GM18907 (cell line): ENCODE measurements around the gene ATP2B2.

ENCODE experiments used
- ATAC-seq: cut with Tn5 transposase; IDR thresholded peaks from one replicate; pipeline ENCODE4 v1.9.1; 2021; ENCODE audit warnings: mild to moderate bottlenecking, moderate library complexity; ENCODE audit not compliant: unreplicated experiment

The ATP2B2 gene

DNA sequence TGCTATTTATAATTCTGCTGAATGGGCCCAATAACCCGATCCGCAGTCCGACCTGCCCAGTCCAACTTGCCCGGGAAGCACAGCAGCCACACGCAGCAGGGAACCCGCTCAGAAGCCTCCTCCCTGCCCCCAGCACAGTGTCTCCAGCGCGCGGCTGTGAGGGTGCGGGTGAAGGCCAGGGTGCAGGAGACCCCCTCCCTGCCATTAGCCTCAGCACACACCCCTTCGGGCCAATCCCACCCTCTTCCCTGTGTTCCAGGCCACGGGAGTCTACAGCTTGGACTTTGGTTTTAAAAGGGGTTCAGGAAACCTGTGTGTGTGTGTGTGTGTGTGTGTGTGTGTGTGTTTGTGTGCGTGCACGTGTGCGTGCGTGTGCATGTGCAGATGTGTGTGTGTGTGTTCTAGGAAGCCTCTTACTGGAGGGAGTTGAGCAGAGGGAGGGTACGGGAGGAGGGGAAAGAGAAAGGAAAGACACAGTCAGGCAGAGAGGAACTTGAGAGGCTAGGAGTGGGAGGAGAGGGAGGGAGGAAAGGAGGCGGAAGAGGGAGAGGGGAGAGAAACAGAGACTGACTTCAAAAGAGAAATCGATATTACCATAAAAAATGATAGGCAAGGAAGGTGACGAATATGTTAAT is 34.2 kb downstream of the ATP2B2 start:
- no peak for ATAC-seq

- no peak for ATAC-seq
Measured at GRCh38 chr3:10470120-10471053, 35.0 kb downstream of the ATP2B2 start.

DNA sequence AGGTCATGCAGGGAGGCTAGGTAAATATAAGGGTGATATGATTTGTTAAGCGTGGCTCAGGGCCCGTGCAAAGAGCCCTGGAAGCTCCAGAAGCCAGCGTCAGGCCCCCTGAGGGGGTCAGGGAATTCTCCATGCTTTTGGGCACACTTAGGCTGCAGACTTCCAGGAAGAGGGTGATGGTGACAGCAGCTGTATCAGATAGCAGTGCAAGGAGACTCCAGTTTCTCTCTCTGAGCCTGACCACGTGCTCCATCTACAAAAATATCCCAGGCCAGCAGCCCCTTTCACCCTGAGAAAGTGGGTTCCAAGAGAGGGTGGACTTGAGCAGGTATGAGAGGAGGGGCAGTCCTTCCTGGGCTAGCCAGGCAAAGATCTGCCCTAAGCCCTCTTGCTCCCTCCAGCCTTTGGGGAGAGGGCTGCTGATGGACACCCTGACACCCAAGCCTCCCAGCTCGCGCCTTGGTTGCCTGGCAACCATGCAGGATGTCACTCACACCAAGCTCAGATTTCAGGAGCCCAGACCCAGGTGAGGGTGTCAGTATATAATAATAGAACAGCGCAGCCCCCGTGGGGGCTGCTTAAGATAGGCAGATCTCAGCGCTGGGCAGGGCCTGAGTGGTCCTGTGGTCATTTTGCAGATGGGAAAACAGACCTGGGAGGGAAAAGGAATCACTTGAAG is 35.8 kb downstream of the ATP2B2 start:
- no peak for ATAC-seq

DNA sequence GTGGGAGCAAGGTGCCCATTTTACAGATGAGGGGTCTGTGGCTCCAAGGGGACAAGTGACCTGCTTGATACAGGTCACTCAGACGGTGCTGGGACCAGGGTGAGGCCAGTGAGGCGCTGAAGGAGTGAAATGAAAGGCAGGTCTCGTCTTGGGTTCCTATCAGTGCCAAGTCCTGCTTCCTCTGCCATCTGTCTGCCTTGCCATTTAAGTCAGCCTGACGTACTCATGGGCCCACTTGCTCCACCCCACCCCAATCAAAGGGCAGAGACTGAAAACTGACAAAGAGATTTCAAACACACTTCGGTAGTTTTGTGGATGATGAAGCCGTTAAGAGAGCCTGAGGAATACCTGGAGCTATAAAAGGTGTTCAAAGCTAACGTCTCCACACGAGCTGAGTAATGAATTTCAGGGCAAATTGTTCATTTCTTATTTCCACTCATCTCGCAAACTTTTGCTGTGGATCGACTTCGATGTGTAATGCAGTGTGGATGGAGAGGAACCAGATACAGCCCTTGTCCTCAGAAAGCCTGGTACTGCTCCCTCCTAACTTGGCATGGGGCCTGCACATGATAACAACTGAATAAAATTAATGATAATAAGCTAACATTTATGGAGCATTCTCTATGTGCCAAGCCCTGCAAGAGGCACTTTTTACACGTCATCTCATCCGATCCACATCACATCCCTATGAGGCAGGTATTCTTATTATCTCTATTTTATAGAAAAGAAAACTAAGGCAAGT is 36.6 kb downstream of the ATP2B2 start:
- ATAC-seq = no peak

DNA sequence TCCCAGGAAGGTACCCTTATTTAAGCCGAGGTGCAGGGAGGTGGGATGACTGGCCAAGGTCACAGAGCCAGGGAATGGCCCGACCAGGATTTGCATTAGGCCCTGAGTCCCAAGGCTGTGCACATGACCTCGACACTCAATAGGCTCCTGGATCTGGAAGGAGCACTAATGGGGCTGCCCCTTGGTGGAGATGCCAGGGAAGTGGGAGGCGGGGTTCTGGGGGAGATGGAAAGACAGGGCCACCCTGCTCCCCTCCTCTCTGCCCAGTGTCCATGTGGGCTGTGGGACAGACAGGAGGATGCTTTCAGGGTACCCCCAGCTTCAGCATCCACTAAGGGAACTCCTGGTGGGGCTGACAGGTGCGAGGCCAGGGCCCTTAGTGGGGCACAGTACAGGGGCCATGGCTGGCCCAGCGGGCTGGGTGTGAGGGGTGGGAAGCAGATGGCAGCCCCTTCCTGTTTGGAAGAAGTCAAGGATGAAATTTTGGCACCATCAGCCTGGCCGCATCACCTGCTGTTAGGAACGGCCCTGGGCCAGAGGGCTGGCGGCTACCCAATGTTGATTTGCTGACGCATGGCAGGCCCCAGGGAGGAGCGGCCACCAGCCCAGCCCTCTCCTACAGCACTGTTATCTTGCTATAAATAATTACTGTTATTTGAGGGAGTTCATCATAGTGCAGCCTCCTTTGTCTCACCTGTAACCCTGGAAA is 37.3 kb downstream of the ATP2B2 start:
- no peak for ATAC-seq

- no peak for ATAC-seq
Measured at GRCh38 chr3:10467204-10467603, 38.2 kb downstream of the ATP2B2 start.

DNA sequence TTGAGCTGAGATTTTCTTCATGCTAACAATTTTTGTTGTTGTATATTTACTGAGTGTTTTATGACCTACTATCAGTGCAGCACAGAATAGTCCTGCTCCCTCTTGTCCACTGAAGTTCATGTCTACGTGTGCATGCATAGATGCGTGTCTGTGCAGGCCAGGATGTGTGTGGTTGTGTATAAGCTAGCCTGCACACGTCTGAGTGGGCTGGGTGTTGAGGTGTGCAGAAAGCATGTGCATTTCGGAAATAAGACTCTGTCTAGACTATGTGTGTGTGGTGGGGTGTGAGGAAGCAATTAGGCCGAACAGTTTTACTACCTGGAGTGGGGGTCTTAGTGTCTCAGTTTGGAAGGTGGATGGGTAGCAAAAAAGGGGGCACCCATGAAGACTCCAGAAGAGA is 39.2 kb downstream of the ATP2B2 start:
- ATAC-seq = no peak

DNA sequence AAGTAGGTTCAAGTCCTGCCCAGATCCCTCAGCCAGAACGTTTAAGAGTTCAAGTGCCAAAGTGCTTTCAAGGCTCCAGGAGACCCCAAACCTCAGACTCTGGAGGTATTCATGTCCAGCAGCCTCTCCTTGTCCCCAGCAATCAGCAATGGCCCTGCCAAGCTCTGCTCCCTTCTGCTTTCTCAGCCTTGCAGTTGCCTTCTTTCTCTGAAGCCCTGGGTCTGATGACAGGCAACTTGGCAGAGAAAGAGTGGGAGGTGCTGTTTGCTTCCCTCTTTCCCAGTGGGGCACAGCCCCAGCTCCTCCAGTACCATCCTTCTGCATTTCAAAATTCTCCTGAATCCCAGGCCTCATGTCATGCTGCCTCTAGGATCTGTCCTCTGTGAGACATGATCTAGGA is 40.2 kb downstream of the ATP2B2 start:
- no peak for ATAC-seq

DNA sequence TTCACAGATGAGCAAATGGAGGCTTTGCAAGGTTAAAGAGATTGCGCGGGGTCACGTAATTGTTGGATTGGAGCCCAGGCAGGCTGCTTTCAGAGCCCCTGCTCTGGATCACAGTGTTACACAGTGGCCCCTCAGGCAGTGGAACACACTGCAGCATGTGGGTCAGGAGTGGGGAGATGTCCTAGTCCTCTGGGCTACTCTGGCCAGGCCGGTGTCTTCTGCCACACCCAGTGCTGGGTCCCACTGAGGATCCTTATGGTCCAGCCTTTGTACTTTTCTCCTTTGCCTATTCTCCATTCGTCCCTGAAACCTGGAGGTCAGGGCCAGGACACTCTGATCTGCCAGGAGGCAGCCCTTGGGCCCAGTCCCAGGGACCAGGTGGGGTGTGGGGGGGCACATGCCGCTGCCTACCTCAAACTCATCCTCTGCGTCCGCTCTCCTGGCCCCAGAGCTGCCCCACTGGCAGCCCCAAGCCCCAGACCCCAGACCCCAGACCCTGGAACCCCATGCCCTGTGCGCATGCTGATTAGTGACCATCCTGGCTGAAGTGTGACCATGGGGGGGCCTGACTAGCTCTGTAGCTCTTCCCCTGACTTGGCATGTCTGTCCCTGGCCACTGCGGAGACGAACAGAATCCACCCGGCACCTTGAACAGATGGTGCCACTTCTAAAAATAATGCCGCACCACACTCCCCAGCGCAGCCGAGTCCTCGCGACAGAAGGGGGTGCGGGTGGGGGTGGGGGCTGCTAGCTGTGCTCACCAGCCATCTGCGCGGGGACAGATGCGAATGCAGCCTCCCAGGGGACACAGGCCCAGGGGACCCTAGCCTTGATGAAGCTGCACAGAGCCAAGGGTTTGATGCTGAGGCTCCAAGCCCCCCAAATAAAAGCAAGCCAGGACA is 41.6 kb downstream of the ATP2B2 start:
- no peak for ATAC-seq

DNA sequence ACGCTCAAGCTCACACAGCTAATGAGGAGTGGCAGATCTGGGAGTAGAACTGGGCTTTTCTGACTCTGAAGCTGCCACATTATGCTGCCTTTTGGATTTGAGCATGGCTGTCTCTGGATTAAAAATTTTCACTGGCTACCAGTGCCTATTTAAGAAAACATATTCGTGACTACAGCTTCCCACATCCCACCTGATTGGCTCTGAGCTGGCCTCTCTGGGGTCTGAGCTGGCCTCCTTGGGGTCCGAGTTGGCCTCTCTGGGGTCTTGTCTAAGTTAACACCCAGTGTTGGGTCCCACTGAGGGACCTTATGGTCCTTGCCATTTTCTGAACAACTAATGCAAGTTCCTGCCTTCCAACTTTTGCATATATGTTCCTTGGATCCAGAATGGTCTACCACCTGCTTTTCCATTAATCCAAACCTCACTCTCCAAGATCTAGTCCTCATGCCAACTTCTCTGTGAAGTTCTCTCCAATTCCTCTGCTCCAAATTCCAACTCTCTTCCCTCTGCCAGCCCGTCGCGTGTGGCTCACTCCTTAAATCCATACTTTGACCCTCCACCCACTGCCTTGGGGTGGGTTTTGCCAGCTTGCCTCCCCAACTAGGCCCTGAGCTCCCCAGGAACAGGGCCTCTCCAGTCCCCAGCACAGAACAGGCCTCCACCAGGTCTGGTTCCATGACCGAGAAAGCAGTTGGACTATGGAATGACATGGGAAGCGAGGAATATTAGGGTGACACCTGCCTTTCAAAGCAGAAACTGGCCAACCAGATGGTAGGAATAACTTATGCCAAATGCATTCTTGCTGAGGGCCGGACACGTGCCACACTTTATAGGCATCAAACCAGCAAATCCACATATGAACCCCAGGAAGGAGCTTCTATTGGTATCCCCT is 42.5 kb downstream of the ATP2B2 start:
- ATAC-seq = no peak

- ATAC-seq = no peak
Measured at GRCh38 chr3:10460951-10461545, 44.3 kb downstream of the ATP2B2 start.

DNA sequence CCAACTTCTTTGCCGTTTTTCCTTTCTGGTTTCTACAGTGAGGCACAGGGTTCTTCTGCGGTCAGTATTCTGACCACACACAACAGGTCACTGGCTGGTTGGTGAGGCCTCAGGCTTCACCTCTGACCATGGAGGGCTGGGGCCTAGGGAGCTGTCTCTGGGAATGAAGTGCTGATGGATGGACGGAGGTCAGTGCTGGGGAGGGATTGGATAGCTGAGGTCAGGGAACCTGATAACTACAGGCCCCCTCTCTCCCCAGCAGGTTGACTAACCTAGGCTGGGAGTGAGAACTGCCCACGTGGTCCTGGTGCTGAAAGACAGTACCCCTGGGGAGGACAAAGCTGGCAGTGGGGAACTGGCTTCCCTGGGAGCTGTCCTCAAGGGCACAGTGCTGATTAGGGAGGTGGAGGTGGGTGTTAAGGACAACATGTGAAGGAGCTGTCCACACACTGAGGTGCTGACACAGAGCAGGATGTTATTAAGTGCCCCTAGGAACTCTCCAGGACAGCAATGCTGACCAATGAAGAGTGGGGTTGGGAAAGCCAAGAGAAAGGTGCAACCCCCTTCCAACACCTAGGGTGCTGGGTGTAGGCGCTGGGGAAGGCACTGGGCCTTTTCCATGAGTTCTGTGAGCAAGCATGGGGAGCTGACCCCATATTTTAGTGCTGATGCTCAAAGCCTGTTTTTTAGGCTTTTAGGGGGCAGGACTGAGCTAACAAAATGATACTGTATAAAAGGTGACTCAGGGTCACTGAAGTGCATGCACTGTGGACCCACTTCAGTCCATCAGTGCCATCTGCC is 45.2 kb downstream of the ATP2B2 start:
- ATAC-seq = no peak

- no peak for ATAC-seq
Measured at GRCh38 chr3:10457560-10457959, 47.8 kb downstream of the ATP2B2 start.

GRCh38 chr3:10456981-10457380 is 48.4 kb downstream of the ATP2B2 start:
- ATAC-seq = no peak

- ATAC-seq = no peak
Measured at GRCh38 chr3:10455545-10455914, 49.9 kb downstream of the ATP2B2 start.

GRCh38 chr3:10454907-10455544 is 50.4 kb downstream of the ATP2B2 start:
- ATAC-seq = no peak
